T-cell (primary cell): ENCODE measurements around the gene EEF1AKMT2. TPM values are rescaled to one million over a fixed set of nuclear protein-coding genes. Genes with fewer than 3 reads are reported as not detected.
A peak's percentile ranks its signal among the peaks of the same experiment; 100 is the strongest.

Source experiments
- ATAC-seq, 4 experiments: fragments of 200-7000 bp in 3 of 4; fragments of 150-1000 bp in 1 of 4; cut with Tn5 transposase; replicated peaks in 1 of 4; 1 replicate in 3 of 4; 2 replicates in 1 of 4; pipeline ENCODE4 v1.10.0; 2021; ENCODE audit warnings: moderate library complexity in 3 of 4, mild to moderate bottlenecking in 2 of 4, moderate number of reproducible peaks in 1 of 4
- CTCF ChIA-PET, 2 donors: fragments of 300-600 bp; sonication (Branson Sonifier 250); formaldehyde crosslinking; loops; one replicate each; lab custom pipeline; 2022; ENCODE audit warnings: antibody characterized with exemption in 2 of 2; lab: Charles Lee
- POLR2A ChIA-PET, 2 donors: fragments of 300-600 bp; sonication (Branson Sonifier 250); formaldehyde crosslinking; loops; one replicate each; lab custom pipeline; 2022; ENCODE audit warnings: antibody characterized with exemption in 2 of 2; lab: Charles Lee
- DNase-seq, 35 experiments: peaks; one replicate each; pipeline versions ENCODE4 v3.0.0 to v3.0.0-alpha.2; 2013 to 2023
- H3K27ac ChIP-seq: one replicate; pipeline ENCODE4 v1.5.1; 2013; ENCODE audit warnings: low read length
- H3K27me3 ChIP-seq, 2 experiments: replicated peaks in 1 of 2; 1 replicate in 1 of 2; 2 replicates in 1 of 2; pipeline versions ENCODE4 v1.6.1 to v1.7.0; 2013; ENCODE audit warnings: low read length in 1 of 2, mixed read lengths in 1 of 2; ENCODE audit not compliant: control insufficient read depth in 2 of 2, insufficient read depth in 2 of 2; ENCODE audit errors: extremely low read depth in 1 of 2
- H3K36me3 ChIP-seq, 2 donors: 1 replicate in 1 of 2; 2 replicates in 1 of 2; pipeline versions ENCODE4 v1.6.1 to v1.7.0; 2013; ENCODE audit warnings: low read length in 1 of 2; ENCODE audit not compliant: control insufficient read depth in 2 of 2, insufficient read depth in 1 of 2; ENCODE audit errors: extremely low read depth in 1 of 2
- H3K4me1 ChIP-seq, 2 experiments: 1 replicate in 1 of 2; 2 replicates in 1 of 2; pipeline versions ENCODE4 v1.6.1 to v1.7.0; 2013; ENCODE audit warnings: low read length in 2 of 2, mixed read lengths in 1 of 2; ENCODE audit not compliant: insufficient read depth in 2 of 2, control insufficient read depth in 1 of 2; ENCODE audit errors: extremely low read depth in 1 of 2
- H3K4me3 ChIP-seq, 2 donors: 1 replicate in 1 of 2; 2 replicates in 1 of 2; pipeline versions ENCODE4 v1.5.1 to v1.7.0; 2013; ENCODE audit warnings: mild to moderate bottlenecking in 2 of 2, low read length in 1 of 2, moderate library complexity in 1 of 2; ENCODE audit not compliant: control insufficient read depth in 1 of 2; ENCODE audit errors: extremely low read depth in 1 of 2
- H3K9me3 ChIP-seq: 2 replicates; pipeline ENCODE4 v1.7.0; 2013
- H3K27ac Mint-ChIP-seq, 2 donors: one replicate each; pipeline ENCODE4 v1.8.0; 2020 to 2021; ENCODE audit warnings: mild to moderate bottlenecking in 2 of 2, mixed read lengths in 2 of 2
- H3K27me3 Mint-ChIP-seq, 2 donors: one replicate each; pipeline ENCODE4 v1.8.0; 2021 to 2022; ENCODE audit warnings: mixed read lengths in 2 of 2
- H3K36me3 Mint-ChIP-seq: one replicate; pipeline ENCODE4 v1.8.0; 2021; ENCODE audit warnings: mixed read lengths
- H3K4me1 Mint-ChIP-seq, 3 donors: one replicate each; pipeline ENCODE4 v1.8.0; 2020 to 2022; ENCODE audit warnings: mixed read lengths in 3 of 3, mild to moderate bottlenecking in 1 of 3
- H3K4me3 Mint-ChIP-seq, 3 donors: one replicate each; pipeline ENCODE4 v1.8.0; 2020 to 2022; ENCODE audit warnings: mild to moderate bottlenecking in 3 of 3, mixed read lengths in 3 of 3, moderate library complexity in 3 of 3
- H3K9me3 Mint-ChIP-seq, 3 donors: one replicate each; pipeline ENCODE4 v1.8.0; 2020 to 2022; ENCODE audit warnings: mixed read lengths in 3 of 3
- WGBS: methylation state at CpG from one replicate; pipeline ENCODE4 v1.1.5; 2013; ENCODE audit warnings: missing lambda C conversion rate; ENCODE audit not compliant: insufficient coverage; 5-methylcytosine and 5-hydroxymethylcytosine counted together
- total RNA-seq, 35 experiments: library from RNA in 6 of 35; stranded (reverse) in 6 of 35; fragments of 120-200 nt in 1 of 35; gene quantifications; one replicate each; pipeline versions ENCODE4 v1.2.1 to v1.2.4 and lab custom pipeline; 2013 to 2026

EEF1AKMT2 gene
- total RNA-seq, 5 donors from 2014 or later (not counting 1 experiment from before 2014, with no cell fraction given), result 15.8 to 21.0 (median 18.8) TPM

- peak overlapping the region; percentile 90 for H3K27ac ChIP-seq
- peak in 4 of 35 experiments; percentile 24 to 56 (median 40) for DNase-seq
- POLR2A ChIA-PET, result interaction anchor here (0.5 to 2.3 kb wide), 3 partner anchors 16 to 146 kb away, joined by 3 to 8 read pairs (median 4); no protein-coding TSS in a partner anchor
These were observed 57.1 kb downstream of the EEF1AKMT2 start for GRCh38 chr10:124734311-124735166.

GRCh38 chr10:124733571-124734245 is 58.0 kb downstream of the EEF1AKMT2 start:
- H3K27ac Mint-ChIP-seq, result peak overlapping the region; percentile 90 to 93
- peaks cover 16% of the 10 kb centered on the region for H3K36me3 Mint-ChIP-seq
- H3K36me3 ChIP-seq, result peaks cover 0 to 5% of the 10 kb centered on the region in 2 donors
- peaks cover 48 to 98% of the 10 kb centered on the region in 2 experiments for H3K4me1 ChIP-seq
- H3K9me3 ChIP-seq, result no peaks in the 10 kb centered on the region
- 75% methylated on average over 10 of the region's 13 CpGs for WGBS
- no peaks in the 10 kb centered on the region for H3K9me3 Mint-ChIP-seq
- H3K27me3 ChIP-seq, result no peaks in the 10 kb centered on the region
- H3K27me3 Mint-ChIP-seq, result no peaks in the 10 kb centered on the region
- peak overlapping the region in 1 of 2 donors; percentile 20 for H3K4me3 ChIP-seq
- peak overlapping the region; percentile 90 for H3K27ac ChIP-seq
- CTCF ChIA-PET, result interaction anchor here in 1 of 2 donors (0.6 to 7.7 kb wide), 7 partner anchors 8 to 44 kb away, joined by 3 to 70 read pairs (median 3); partner anchors contain the start of gene FAM53B
- DNase-seq, result peak in 1 of 35 experiments; percentile 5
- no peak for ATAC-seq
- POLR2A ChIA-PET, result interaction anchor here (0.6 to 2.3 kb wide), 6 partner anchors 9 to 315 kb away, joined by 4 to 9 read pairs (median 6); partner anchors contain the start of gene OAT (in 1 of the 2)
- H3K4me1 Mint-ChIP-seq, result peaks cover 91 to 99% (median 98%) of the 10 kb centered on the region in 3 donors
- peak overlapping the region; percentile 43 to 86 (median 69) for H3K4me3 Mint-ChIP-seq

More at GRCh38 chr10:124734311-124735166, 57.1 kb downstream of the EEF1AKMT2 start:
- ATAC-seq, result peak; percentile 63 to 74 (median 70)
- Mint-ChIP-seq H3K9me3 (no peaks in the 10 kb centered on the region), H3K36me3 (peaks cover 13% of the 10 kb centered on the region), H3K4me1 (peaks cover 91 to 99% (median 98%) of the 10 kb centered on the region in 3 donors), H3K4me3 (peak overlapping the region; percentile 43 to 86 (median 69)), H3K27me3 (no peaks in the 10 kb centered on the region), H3K27ac (peak overlapping the region; percentile 90 to 93)
- 29% methylated on average over 14 of the region's 16 CpGs for WGBS
- Histone ChIP-seq H3K4me3 (peak overlapping the region; percentile 4 to 40), H3K9me3 (no peaks in the 10 kb centered on the region), H3K27me3 (no peaks in the 10 kb centered on the region), H3K36me3 (peaks cover 0 to 5% of the 10 kb centered on the region in 2 donors), H3K4me1 (peaks cover 50 to 98% of the 10 kb centered on the region in 2 experiments)
- CTCF ChIA-PET, result interaction anchor here (0.6 to 7.7 kb wide), 6 partner anchors 10 to 95 kb away, joined by 3 to 70 read pairs (median 3); partner anchors contain the start of gene FAM53B (in 1 of the 2)

GRCh38 chr10:124732931-124733570 is 58.6 kb downstream of the EEF1AKMT2 start:
- 27% methylated on average over 8 of the region's 14 CpGs for WGBS
- CTCF ChIA-PET, result interaction anchor here in 1 of 2 donors (0.7 to 7.7 kb wide), 4 partner anchors 8 to 44 kb away, joined by 3 to 70 read pairs (median 6); no protein-coding TSS in a partner anchor
- Histone ChIP-seq H3K27me3 (no peaks in the 10 kb centered on the region), H3K4me3 (peak overlapping the region in 1 of 2 donors; percentile 20), H3K4me1 (peaks cover 48 to 98% of the 10 kb centered on the region in 2 experiments), H3K9me3 (no peaks in the 10 kb centered on the region), H3K36me3 (peaks cover 0 to 5% of the 10 kb centered on the region in 2 donors), H3K27ac (peak overlapping the region; percentile 90)
- H3K4me3 Mint-ChIP-seq, result peak overlapping the region; percentile 40 to 86 (median 69)
- POLR2A ChIA-PET, result interaction anchor here (0.5 to 2.3 kb wide), 3 partner anchors 10 to 1594 kb away, joined by 3 to 8 read pairs (median 4); no protein-coding TSS in a partner anchor
- H3K27me3 Mint-ChIP-seq, result no peaks in the 10 kb centered on the region
- H3K9me3 Mint-ChIP-seq, result no peaks in the 10 kb centered on the region
- peaks cover 91 to 99% (median 98%) of the 10 kb centered on the region in 3 donors for H3K4me1 Mint-ChIP-seq
- peaks cover 16% of the 10 kb centered on the region for H3K36me3 Mint-ChIP-seq
- DNase-seq (peak in 7 of 35 experiments; percentile 33 to 63 (median 45)), ATAC-seq (peak; percentile 20 to 53 (median 27))
- peak overlapping the region; percentile 90 to 93 for H3K27ac Mint-ChIP-seq

- Histone ChIP-seq H3K36me3 (peaks cover 0 to 3% of the 10 kb centered on the region in 2 donors), H3K27me3 (no peaks in the 10 kb centered on the region), H3K9me3 (no peaks in the 10 kb centered on the region), H3K27ac (peak overlapping the region; percentile 90), H3K4me3 (no peak overlapping the region), H3K4me1 (peaks cover 42 to 96% of the 10 kb centered on the region in 2 experiments)
- peak overlapping the region in 1 of 3 donors; percentile 15 for H3K4me3 Mint-ChIP-seq
- WGBS, result 97% methylated on average over 7 of the region's 9 CpGs
- H3K4me1 Mint-ChIP-seq, result peaks cover 91 to 99% (median 97%) of the 10 kb centered on the region in 3 donors
- peaks cover 16% of the 10 kb centered on the region for H3K36me3 Mint-ChIP-seq
- H3K27ac Mint-ChIP-seq, result peak overlapping the region; percentile 90 to 93
- peak in 1 of 35 experiments; percentile 4 for DNase-seq
- ChIA-PET CTCF (interaction anchor here (0.7 to 7.7 kb wide), 4 partner anchors 10 to 14 kb away, joined by 4 to 70 read pairs (median 20); no protein-coding TSS in a partner anchor), POLR2A (interaction anchor here (0.6 to 1.0 kb wide), 3 partner anchors 43 to 314 kb away, joined by 3 to 4 read pairs (median 4); no protein-coding TSS in a partner anchor)
- ATAC-seq, result no peak
- no peaks in the 10 kb centered on the region for H3K9me3 Mint-ChIP-seq
- H3K27me3 Mint-ChIP-seq, result no peaks in the 10 kb centered on the region
These were observed 60.1 kb downstream of the EEF1AKMT2 start for GRCh38 chr10:124731551-124731950.

GRCh38 chr10:124730790-124731189 is 60.9 kb downstream of the EEF1AKMT2 start:
- Histone ChIP-seq H3K36me3 (peaks cover 0 to 2% of the 10 kb centered on the region in 2 donors), H3K27ac (no peak overlapping the region), H3K27me3 (no peaks in the 10 kb centered on the region), H3K9me3 (no peaks in the 10 kb centered on the region), H3K4me3 (no peak overlapping the region), H3K4me1 (peaks cover 40 to 95% of the 10 kb centered on the region in 2 experiments)
- no peaks in the 10 kb centered on the region for H3K27me3 Mint-ChIP-seq
- DNase-seq, result no peak
- ATAC-seq, result no peak
- H3K4me3 Mint-ChIP-seq, result no peak overlapping the region
- ChIA-PET POLR2A (interaction anchor here (0.7 to 1.0 kb wide), 3 partner anchors 13 to 114 kb away, joined by 3 to 4 read pairs (median 4); no protein-coding TSS in a partner anchor), CTCF (interaction anchor here (0.6 to 7.7 kb wide), 5 partner anchors 11 to 53 kb away, joined by 3 to 70 read pairs (median 8); no protein-coding TSS in a partner anchor)
- H3K9me3 Mint-ChIP-seq, result no peaks in the 10 kb centered on the region
- no CpG with 5 or more reads among the region's 3 CpGs for WGBS
- peak overlapping the region; percentile 90 to 91 for H3K27ac Mint-ChIP-seq
- peaks cover 16% of the 10 kb centered on the region for H3K36me3 Mint-ChIP-seq
- peaks cover 88 to 100% (median 98%) of the 10 kb centered on the region in 3 donors for H3K4me1 Mint-ChIP-seq
